NCI-H1092 treated with DMSO at 0.1 percent for 48 hours (cell line): ENCODE data around the gene OTOA.
"Not testable (repeated sequence)": the region's sequence is repeated elsewhere in the genome, so short reads cannot be mapped to it uniquely, and the experiment has no call there.

Experiments
- DNase-seq: peaks from one replicate; lab custom pipeline; 2025; lab: John Stamatoyannopoulos, UW

Gene OTOA

GRCh38 chr16:21674456-21674855 lies 10.7 kb downstream of the OTOA start:
- not testable (repeated sequence) for DNase-seq

- DNase-seq: not testable (repeated sequence)
Observed at GRCh38 chr16:21680714-21681113, 16.9 kb downstream of the OTOA start.

GRCh38 chr16:21683184-21683583 lies 19.4 kb downstream of the OTOA start:
- no peak for DNase-seq

- peak; percentile 33 for DNase-seq
Observed at GRCh38 chr16:21684199-21684598, 20.4 kb downstream of the OTOA start.

- DNase-seq: no peak
Observed at GRCh38 chr16:21685034-21685455, 21.3 kb downstream of the OTOA start.

- no peak for DNase-seq
Observed at GRCh38 chr16:21689107-21689506, 25.3 kb downstream of the OTOA start.

GRCh38 chr16:21690967-21691366 lies 27.2 kb downstream of the OTOA start:
- DNase-seq: not testable (repeated sequence)

GRCh38 chr16:21694609-21695008 lies 30.8 kb downstream of the OTOA start:
- DNase-seq: no peak

GRCh38 chr16:21697032-21697431 lies 33.3 kb downstream of the OTOA start:
- no peak for DNase-seq

- DNase-seq: no peak
Observed at GRCh38 chr16:21698169-21699032, 34.6 kb downstream of the OTOA start.

GRCh38 chr16:21701271-21701670 lies 37.5 kb downstream of the OTOA start:
- no peak for DNase-seq

- DNase-seq: no peak
Observed at GRCh38 chr16:21702276-21702675, 38.5 kb downstream of the OTOA start.

GRCh38 chr16:21703156-21703555 lies 39.4 kb downstream of the OTOA start:
- no peak for DNase-seq

- no peak for DNase-seq
Observed at GRCh38 chr16:21703589-21704174, 39.9 kb downstream of the OTOA start.

GRCh38 chr16:21704266-21704665 lies 40.5 kb downstream of the OTOA start:
- DNase-seq: no peak

GRCh38 chr16:21704733-21705132 lies 41.0 kb downstream of the OTOA start:
- DNase-seq: no peak

- peak; percentile 57 for DNase-seq
Observed at GRCh38 chr16:21708533-21709115, 44.9 kb downstream of the OTOA start.

- DNase-seq: no peak
Observed at GRCh38 chr16:21710938-21711337, 47.2 kb downstream of the OTOA start.

GRCh38 chr16:21713549-21714368 lies 50.0 kb downstream of the OTOA start:
- DNase-seq: no peak

- not testable (repeated sequence) for DNase-seq
Observed at GRCh38 chr16:21714369-21714618, 50.5 kb downstream of the OTOA start.

- no peak for DNase-seq
Observed at GRCh38 chr16:21717608-21718007, 53.8 kb downstream of the OTOA start.

GRCh38 chr16:21719283-21719682 lies 55.5 kb downstream of the OTOA start:
- DNase-seq: no peak

GRCh38 chr16:21720533-21720932 lies 56.8 kb downstream of the OTOA start:
- no peak for DNase-seq
